Liver (tissue), 9 donors: Measurements from ENCODE around the gene TTC28. TPM values are rescaled to one million over a fixed set of nuclear protein-coding genes. Genes with fewer than 3 reads are reported as not detected.
A peak's percentile ranks its signal among the peaks of the same experiment; 100 is the strongest.

Experiments
- DNase-seq: peaks from one replicate; pipeline ENCODE4 v3.0.0-alpha.2; 2017; ENCODE audit warnings: low spot score
- H3K27ac ChIP-seq, 2 donors: one replicate each; pipeline ENCODE4 v1.7.0; 2013; ENCODE audit warnings: inconsistent platforms in 2 of 2, low read length in 2 of 2, control low read depth in 1 of 2, low read depth in 1 of 2, mild to moderate bottlenecking in 1 of 2
- H3K27me3 ChIP-seq, 4 donors: one replicate each; pipeline versions ENCODE4 v1.6.1 to v1.7.0; 2013; ENCODE audit warnings: low read length in 3 of 4, inconsistent platforms in 1 of 4, mild to moderate bottlenecking in 1 of 4, moderate library complexity in 1 of 4; ENCODE audit not compliant: control insufficient read depth in 4 of 4, insufficient read depth in 4 of 4
- H3K36me3 ChIP-seq, 4 donors: one replicate each; pipeline versions ENCODE4 v1.6.1 to v1.7.0; 2013; ENCODE audit warnings: low read length in 3 of 4, mild to moderate bottlenecking in 3 of 4, low read depth in 1 of 4, moderate library complexity in 1 of 4; ENCODE audit not compliant: control insufficient read depth in 4 of 4, insufficient read depth in 3 of 4
- H3K4me1 ChIP-seq, 4 donors: one replicate each; pipeline versions ENCODE4 v1.6.1 to v1.7.0; 2013; ENCODE audit warnings: low read length in 3 of 4, mild to moderate bottlenecking in 3 of 4, moderate library complexity in 1 of 4; ENCODE audit not compliant: control insufficient read depth in 4 of 4, insufficient read depth in 4 of 4
- H3K4me3 ChIP-seq, 3 donors: one replicate each; pipeline versions ENCODE4 v1.6.1 to v1.7.0; 2013; ENCODE audit warnings: low read length in 3 of 3, control low read depth in 1 of 3, low read depth in 1 of 3, mild to moderate bottlenecking in 1 of 3
- H3K9ac ChIP-seq, 2 donors: one replicate each; pipeline ENCODE4 v1.7.0; 2013; ENCODE audit warnings: low read length in 2 of 2, mild to moderate bottlenecking in 2 of 2, moderate library complexity in 2 of 2, control low read depth in 1 of 2, low read depth in 1 of 2
- H3K9me3 ChIP-seq, 4 donors: one replicate each; pipeline versions ENCODE4 v1.6.1 to v1.7.0; 2013; ENCODE audit warnings: low read length in 3 of 4; ENCODE audit not compliant: control insufficient read depth in 4 of 4
- CTCF ChIP-seq: fragments of 150-350 bp; IDR thresholded peaks from 2 replicates; pipeline ENCODE4 v1.5.1; 2017; ENCODE audit warnings: improper control_type of control experiment, low read depth, low read length; ENCODE audit not compliant: missing input control
- JUND ChIP-seq, 2 donors: IDR thresholded peaks; 2 replicates each; pipeline ENCODE4 v1.6.1; 2016; ENCODE audit warnings: antibody characterized with exemption in 2 of 2
- RAD21 ChIP-seq, 2 donors: IDR thresholded peaks; 2 replicates each; pipeline ENCODE4 v1.6.1; 2016; ENCODE audit warnings: antibody characterized with exemption in 2 of 2, mild to moderate bottlenecking in 2 of 2
- REST ChIP-seq: IDR thresholded peaks from 2 replicates; pipeline ENCODE4 v1.6.1; 2016; ENCODE audit warnings: antibody characterized with exemption, mild to moderate bottlenecking
- SP1 ChIP-seq: IDR thresholded peaks from 2 replicates; pipeline ENCODE4 v1.6.1; 2018; ENCODE audit warnings: antibody characterized with exemption, mild to moderate bottlenecking
- YY1 ChIP-seq: IDR thresholded peaks from 2 replicates; pipeline ENCODE4 v1.6.1; 2016; ENCODE audit warnings: antibody characterized with exemption, mild to moderate bottlenecking
- WGBS: extraction: QIAGEN DNeasy Blood & Tissue Kit; methylation state at CpG from one replicate; pipeline ENCODE4 v1.1.7; 2013; 5-methylcytosine and 5-hydroxymethylcytosine counted together
- polyA plus RNA-seq, 2 donors: library from polyadenylated mRNA; stranded (reverse) in 1 of 2; unstranded in 1 of 2; fragments of 200-250 nt in 1 of 2; fragments of >200 nt in 1 of 2; fragmentation: Nextera tagmentation in 1 of 2; extraction: Ambion mirVana in 1 of 2; gene quantifications; one replicate each; pipeline versions ENCODE4 v1.2.1 to v1.2.3, GENCODE V29; 2013 to 2015
- total RNA-seq, 2 donors: library from RNA; depleted of rRNA; stranded (reverse); fragments of >200 nt; gene quantifications; one replicate each; pipeline ENCODE4 v1.2.3, GENCODE V29; 2014
- donor health status: healthy.
- donor health status: healthy.
- donor health status: healthy.
- donor health status: healthy.
- donor health status: healthy.

TTC28 gene
- total and polyA plus RNA-seq, 4 donors: 4.2 to 19.4 (median 5.9) TPM

- H3K9me3 ChIP-seq: no peaks in the 10 kb centered on the region
- no peak overlapping the region for H3K9ac ChIP-seq
- no peaks in the 10 kb centered on the region for H3K27me3 ChIP-seq
- H3K36me3 ChIP-seq: no peaks in the 10 kb centered on the region
- WGBS: 63% methylated on average over 3 of the region's 3 CpGs
- H3K27ac ChIP-seq: no peak overlapping the region
- TF ChIP-seq RAD21 (IDR thresholded peaks at IDR 0.05) (peak; percentile 89 to 92), YY1 (no peak), REST (no peak), CTCF (peak; percentile 52)
- DNase-seq: no peak
- H3K4me1 ChIP-seq: peaks cover 0 to 13% (median 5%) of the 10 kb centered on the region in 4 donors
- H3K4me3 ChIP-seq: no peak overlapping the region
Measured at GRCh38 chr22:28600546-28601143, 79.0 kb downstream of the TTC28 start.

- TF ChIP-seq RAD21 (IDR thresholded peaks at IDR 0.05): no peak
- TF ChIP-seq CTCF: no peak
- TF ChIP-seq REST: no peak
- TF ChIP-seq JUND (IDR thresholded peaks at IDR 0.05): no peak
- no peak for TF ChIP-seq SP1
- no peaks in the 10 kb centered on the region for H3K9me3 ChIP-seq
- no peak overlapping the region for H3K9ac ChIP-seq
- no peaks in the 10 kb centered on the region for H3K36me3 ChIP-seq
- WGBS: 32% methylated on average over 2 of the region's 2 CpGs
- no peak overlapping the region for H3K4me3 ChIP-seq
- H3K27me3 ChIP-seq: no peaks in the 10 kb centered on the region
- H3K4me1 ChIP-seq: peaks cover 0 to 13% (median 5%) of the 10 kb centered on the region in 4 donors
- no peak overlapping the region for H3K27ac ChIP-seq
- no peak for DNase-seq
Measured at GRCh38 chr22:28599693-28600092, 79.9 kb downstream of the TTC28 start.
